ENCODE measurements around the gene ANK3.

The ANK3 gene

DNA sequence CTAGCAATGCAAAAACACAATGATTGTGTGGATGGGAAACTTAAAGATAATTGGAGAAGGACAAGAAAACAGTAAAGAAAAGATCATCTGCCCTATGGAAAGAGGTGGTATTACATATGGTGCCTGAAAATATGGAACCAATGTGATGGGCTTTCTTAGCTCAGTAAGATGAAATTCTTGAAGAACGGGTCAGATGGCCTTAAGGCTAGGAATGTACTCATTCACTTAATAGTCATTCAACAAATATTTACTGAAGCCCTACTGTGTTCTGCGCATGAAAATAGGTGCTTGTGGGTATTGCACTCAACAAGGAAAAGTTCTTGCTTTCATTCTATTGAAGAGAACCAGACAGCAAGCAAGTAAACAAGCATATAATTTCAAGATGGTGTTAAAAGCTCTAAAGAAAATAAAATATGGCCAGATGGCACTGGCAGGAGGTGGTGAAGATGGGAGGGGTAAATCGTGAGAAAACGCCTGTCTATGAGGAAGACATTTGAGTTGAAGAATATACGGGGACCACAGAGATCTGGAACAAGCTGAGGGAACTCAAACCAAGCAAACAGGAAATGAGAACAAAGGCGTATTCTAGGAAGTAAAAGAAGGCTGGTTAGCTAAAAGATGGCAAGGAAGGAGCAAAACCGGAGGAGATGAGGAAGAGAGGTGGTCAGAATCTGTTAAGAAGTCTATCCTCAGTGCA is 179.7 kb downstream of the ANK3 start:
- no peak for DNase-seq

DNA sequence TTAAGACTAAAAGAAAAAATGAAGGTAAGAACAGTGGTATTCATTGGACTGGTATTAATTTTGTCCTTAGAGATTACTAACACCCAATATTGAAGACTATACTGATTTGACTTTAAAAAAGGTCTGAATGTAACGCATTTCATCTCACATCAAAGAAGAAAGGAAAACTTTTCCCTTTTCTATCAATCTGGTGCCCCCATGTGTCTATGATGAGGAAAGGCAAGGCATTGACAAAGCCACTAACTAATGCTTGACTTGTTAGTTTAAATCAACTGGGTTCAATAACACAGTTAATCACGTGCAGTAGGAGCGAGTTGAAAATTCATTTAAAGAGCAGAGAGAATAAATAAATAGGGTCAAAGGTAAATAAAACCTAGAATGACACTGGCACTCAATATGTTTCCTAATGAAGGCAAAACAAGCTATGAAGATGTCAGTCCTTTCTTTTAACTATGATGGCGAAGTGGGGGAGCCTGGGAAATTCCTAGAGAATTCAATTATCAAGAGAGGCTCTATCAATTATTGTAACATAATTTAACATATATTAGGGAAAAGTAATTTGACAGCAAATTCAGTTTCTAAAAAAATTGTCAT is 180.9 kb downstream of the ANK3 start:
- DNase-seq = no peak

DNA sequence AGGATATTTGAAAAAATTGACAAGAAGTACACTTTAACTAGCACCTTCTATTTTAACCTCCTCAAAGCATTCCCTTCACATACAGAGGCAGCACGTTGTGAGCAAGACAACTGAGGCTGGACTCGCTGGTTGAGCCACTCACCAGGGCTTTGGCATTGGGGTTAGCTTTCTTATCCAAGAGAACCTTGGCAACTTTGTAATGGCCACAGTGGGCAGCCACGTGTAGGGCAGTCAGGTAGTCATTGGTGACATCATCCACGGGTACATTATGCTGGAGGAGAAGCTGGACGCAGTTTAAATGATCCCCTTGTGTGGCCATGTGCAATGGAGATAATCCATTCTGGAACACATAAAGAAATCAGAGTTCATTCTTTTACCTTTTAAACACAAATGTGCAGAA is 181.8 kb downstream of the ANK3 start:
- DNase-seq = no peak

DNA sequence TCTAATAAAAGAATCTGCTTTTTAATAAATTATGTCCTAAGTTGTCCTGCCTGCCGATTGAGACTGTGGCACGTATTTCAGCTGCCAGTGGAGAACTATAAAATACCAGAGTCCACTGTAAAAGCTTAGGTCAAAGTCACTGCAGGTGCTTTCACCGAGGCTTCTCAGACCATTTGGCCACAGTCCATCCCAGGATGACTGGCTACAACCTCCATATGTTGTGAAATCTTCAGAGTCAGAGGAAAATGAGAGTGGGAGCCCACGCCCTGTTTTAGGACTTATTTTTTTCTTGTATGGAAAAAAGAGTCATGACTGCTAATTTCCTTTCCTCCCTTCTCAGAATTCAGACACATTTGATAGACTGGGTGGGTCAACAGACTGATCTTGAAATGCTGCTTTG is 182.9 kb downstream of the ANK3 start:
- DNase-seq = no peak

DNA sequence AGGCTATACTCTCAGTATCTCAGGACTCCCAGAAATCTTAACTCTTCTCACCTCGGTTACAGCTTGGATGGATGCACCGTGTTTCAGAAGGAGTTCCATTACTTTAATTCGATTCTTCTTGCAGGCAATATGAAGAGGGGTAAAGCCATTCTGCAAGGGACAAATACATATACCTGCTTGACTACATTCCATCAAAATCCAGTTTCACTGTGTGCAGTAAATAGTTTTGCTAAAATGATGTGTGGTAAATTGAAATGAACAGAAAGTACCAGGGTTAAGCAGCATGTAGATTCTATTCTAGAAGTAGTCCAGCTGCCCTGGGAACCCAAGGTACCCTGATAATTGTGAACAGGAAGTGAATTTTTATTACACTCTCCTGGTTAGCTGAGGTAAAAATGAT is 183.9 kb downstream of the ANK3 start:
- no peak for DNase-seq

DNA sequence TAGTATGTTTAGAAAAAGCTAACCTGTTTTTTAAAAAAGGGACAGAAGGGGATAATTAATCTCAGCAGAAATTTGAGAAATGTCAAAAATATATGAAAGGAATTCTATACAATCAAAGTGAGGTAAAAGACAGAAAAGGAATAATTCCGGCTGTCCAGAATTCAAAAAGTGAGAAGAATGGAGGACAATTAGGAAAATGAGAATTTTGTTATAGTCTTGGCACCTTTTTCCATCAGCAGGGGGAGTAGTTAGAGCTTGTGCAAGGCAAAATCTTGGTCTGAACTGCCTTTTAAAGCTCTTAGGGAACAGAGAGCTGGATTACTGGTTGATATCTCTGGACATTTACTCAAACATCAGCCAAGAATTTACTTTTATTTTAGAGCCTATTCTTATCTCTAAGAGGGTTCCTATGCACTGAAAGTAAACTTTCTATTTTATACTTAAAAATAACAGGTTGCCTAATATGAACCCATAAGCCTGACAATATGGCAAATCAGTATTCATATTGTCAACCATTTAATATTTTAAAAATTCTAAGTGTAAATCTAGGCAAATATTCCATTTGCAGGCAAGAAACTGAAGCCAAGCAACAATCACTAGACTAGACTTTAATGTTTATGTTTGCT is 185.6 kb downstream of the ANK3 start:
- peak; percentile 13 for DNase-seq

DNA sequence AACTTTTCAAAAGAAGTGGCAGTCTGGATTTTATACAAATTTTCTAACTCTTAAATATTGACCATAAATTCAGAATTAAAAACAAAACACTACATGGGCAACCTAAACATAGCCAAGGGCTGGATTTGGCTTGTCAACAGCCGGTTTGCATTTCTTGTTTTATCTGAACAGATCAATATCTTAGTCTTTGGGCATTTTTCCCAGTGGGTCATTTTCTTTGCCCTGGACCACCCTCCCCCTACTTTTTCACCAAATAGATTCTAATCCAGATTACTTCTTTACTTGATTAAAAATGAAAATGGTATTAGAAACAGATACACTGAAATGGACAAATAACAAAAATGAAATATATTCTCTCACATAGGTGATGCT is 189.0 kb downstream of the ANK3 start:
- DNase-seq = no peak

DNA sequence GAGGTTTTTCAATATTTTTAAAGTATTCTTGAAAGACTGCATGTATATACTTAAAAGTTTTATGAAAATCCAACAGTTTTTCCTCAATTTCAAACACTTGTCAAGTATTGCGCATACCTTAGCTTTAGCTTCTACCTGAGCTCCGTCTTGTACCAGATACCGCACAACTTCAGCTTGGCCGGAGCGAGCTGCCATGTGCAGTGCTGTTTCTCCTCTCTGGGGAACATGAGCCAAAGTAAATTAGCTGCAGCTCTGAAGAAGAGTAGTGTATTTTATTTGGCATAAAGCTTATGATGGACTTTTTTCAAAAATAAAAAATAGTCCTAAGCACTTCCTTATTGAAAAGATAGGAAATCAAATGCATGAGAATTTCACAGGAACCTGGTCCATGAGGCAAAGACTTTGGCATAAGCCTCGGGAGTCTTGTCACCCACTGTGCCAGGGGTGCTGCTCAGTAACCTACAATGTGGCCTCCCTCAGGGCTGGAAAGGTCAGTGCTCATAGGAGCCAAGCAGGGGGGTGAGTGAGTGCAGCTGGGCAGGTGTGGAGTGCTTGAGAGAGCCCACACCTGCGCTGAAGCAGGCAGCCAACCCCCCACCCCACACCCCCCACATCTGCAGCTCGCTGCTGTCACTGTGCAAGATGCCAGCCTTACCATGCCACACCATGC is 189.5 kb downstream of the ANK3 start:
- no peak for DNase-seq

DNA sequence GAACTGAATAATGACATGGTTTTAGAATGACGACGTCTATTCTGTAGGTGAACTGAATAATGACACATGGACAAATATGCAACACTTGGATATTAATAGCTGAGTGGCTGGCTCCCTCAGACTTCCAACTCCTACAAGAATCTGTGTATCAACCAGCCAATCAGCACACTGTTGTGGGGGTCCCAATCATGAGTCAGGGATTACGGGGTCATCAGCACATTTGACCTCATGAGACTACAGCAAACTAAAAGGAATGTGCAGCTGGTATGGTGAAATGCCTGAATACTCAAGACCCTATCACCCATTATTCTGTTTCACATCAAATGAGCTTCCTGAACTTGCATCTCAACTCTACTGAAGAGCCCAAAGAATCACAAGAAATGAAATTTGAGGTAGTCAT is 192.5 kb downstream of the ANK3 start:
- DNase-seq = no peak

DNA sequence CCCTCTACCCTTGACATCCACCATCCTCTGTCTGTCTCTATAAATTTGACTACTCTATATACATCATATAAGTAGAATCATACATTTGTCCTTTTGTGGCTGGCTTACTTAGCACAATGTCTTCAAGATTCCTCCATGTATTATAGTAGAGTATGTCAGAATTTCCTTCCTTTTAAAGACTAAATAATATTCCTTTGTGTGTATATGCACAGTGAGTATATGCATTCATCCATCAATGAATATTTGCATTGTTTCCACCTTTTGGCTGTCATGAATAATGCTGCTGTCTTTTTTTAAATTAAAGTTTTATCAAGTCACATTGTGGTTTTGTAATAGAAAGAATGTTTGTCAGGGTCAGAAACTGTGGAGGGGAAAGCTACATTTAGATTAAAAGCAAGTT is 195.3 kb downstream of the ANK3 start:
- no peak for DNase-seq

DNA sequence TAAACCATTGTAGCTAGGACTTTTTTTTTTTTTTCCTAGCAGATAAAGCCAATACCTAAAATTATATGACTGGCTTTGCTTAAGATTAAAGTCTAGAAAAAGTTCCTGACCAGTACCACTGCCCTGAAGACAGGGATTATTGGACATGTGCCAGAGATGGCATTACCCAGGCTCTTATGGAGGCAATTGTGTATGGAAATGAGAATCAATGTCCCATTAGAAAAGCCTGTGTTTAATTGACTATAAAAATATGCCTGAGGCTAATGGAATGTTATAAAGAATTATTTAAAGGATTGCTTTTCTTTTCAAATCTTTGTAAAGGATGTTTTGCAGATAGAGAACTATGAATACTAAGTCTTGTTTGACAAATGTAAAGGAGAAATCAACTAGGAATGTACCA is 196.7 kb downstream of the ANK3 start:
- no peak for DNase-seq

DNA sequence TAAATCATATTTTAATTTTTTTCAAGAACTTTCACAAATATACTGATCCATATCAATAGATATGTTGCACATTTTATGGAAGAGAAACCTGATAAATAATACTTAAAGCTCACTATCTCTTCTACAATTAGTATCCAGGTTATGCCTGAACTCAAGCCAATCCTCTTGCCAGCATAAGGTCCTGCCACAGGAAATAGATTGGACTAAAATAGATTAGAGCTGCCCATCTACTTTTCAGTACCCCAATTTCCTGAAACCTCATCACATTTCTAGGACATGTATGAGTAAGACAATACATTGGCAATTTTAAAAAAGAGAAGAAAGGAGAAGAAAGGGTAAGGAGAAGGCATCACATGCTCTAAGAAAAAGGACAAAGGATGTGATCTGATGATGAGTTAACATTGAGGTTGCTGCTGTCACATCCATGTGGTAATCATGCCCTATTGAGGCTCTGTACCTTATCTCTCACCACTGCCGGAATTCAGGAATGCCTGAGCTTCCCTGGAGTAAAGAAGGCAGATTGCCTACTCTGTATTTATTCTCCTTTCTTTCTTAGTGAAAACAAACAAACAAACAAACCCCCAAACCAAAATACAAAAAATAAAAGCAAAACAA is 199.7 kb downstream of the ANK3 start:
- DNase-seq = no peak

DNA sequence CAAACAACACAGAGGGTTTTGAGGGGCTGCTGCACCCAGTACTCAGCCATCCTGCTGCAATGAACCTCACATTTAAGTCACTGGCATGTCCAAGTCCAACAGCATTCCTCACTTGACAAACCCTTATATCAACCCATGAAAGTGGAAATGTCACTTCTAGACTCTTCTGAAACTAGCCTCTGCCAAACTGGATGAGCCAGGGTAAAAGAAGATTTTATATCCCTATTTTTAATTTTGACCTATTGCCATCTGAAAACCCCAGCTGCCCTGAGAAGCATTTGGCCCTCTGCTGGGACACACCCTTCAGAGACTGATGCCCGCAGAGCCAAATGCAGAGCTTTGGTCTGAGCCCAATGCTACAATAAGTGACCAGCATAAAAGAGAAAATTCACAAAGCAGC is 201.1 kb downstream of the ANK3 start:
- no peak for DNase-seq

DNA sequence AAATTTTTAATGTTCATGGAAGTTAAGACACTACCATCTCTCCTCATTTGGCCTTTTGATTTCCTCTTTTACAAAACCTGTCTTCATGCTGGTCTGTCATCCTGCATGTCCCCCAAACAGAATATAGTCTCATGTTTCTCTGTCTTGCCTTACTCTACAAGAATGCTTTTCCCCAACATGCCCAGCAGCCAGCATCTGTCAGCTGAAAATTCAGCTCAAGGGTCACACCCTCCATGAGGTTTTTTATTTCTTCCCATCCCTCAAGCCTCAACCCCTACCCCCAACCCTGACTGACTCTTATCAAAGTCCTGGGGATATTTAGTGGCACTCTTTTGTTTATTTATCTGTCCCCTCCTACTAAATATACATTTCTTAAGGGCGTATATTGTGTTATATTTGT is 202.0 kb downstream of the ANK3 start:
- no peak for DNase-seq

DNA sequence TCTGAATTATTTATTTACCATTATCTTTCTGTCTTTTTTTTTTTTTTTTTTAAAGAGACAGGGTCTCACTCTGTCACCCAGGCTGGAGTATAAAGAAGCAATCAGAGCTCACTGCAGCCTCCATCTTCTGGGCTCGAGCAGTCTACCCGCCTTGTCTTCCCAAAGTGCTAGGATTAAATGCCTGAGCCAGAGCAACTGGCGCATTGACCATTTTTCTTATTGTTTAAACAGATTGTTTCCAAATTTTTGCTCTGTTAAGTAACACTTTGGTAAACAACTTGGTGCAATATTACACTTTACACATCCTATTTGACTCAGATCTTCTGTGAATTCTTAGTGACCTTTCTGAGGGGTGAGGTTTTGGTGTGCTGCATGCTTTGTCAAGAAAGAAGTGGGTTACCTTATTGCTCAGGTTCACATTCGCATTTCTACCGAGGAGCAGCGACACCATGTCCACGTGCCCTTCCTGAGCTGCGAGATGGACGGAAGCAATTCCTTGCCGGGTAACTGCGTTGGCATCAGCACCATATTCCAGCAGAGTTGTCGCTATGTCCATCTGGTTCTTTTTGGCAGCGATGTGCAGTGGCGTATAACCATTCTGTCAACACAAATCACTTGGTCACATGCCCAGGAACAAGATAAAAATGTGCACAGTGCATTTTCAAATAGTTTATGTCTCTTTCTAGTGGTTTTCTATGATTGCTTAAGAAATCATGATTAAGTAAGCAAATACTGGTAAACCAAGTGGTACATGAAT is 203.2 kb downstream of the ANK3 start:
- DNase-seq = no peak

DNA sequence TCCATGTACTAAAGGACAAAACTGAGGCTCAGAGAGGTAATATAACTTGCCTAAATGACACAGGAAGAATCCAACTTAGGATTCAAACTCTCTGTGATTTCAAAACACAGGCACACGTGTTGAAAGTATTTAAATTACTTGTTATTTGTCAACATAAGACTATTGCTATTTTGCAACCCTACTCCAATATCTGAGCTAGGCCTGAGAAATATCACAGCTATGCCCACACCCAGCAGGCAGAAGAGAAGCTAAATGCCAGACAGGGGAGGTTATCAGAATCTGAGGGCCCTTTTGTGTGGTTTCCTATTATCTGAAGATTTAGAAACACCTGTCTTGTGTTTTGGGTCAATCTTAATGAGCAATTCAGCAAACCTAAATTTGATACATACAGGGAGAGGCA is 204.3 kb downstream of the ANK3 start:
- no peak for DNase-seq

DNA sequence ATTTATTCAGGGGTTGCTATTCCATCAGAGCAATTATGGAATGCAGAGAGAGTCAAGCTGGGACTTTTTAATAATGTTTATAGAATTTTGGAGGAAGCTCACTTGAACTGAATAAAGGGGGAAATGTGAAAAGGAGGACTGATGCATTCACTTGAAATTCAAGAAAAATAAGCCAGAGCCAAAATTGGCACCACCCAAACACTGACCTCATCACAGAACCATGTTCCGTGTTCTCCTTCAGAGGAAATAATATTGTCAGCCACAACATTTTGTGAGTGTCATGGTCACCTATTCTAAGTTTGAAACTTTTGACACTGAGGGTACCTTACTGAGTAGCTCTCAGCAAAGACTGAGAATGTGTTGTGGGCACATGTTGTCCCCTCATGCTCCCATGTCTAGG is 207.0 kb downstream of the ANK3 start:
- no peak for DNase-seq

DNA sequence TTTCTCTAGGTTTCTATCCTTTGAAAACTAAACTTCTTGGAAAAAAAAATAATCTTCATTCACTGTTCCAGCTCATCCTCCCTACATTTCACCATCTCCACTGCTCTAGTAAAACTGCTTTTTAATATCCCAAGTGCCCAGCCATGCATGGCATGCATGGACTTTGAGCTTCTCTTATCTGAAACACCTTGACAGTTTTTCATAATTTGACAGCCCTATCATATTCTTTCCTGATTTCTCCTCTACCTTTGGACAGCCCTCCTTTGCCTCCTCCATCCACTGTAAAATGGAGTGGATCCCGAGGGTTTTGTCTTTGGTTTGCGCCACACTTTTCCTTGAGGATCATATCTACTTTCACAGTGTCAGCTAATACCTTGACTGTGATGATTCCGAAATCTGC is 212.8 kb downstream of the ANK3 start:
- DNase-seq = no peak

DNA sequence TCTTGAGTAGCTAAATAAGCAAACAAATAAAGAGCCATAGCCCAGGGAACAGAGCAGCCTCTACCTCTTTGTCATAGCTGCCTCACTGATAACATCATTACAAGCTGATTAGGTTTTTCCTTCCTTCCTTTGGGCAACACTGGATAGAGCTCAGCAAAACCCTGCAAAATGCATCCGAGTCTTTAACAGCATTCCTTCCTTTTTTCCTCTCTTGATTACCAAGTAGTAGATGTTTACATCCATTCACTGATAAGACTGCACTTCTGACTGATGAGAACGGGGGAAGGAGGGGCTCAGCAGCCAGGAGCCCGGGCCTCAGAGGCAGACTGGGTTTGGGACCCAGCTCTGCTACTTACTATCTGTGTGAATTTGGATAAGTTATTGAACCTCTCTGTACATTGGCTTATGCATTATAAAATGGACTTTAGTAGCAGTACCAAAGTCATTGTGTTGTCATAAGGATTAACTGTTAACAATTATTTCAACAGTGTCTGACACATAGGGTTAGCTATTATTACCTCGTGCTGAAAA is 214.2 kb downstream of the ANK3 start:
- DNase-seq = no peak

DNA sequence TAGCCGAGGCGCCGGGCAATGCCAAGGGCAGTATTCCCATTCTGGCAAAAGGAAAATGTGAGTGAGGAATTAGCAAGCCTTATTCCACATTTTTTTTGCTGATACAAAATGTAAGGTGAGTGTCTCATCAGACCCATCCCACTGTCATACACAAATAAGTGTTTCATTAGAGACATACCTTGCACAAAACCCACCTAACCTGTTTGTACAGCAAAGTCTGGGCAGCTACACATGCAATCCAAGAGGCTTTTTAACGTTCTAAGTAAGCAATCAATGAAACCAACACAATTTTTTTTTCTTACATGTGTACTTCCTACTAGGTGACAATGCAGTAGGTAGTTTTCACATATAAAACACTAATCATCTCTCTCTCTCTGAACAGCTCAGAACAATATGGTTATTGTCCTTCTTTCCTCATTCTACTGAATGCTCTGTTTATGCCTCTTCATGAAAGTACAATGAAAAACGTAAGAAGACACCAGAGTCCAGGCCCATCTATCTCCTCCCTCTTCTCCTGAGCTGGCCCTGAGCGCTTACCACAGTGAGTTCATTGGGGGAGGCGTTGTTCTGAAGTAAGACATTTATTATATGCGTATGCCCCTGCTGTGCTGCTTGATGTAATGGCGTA is 217.2 kb downstream of the ANK3 start:
- no peak for DNase-seq

DNA sequence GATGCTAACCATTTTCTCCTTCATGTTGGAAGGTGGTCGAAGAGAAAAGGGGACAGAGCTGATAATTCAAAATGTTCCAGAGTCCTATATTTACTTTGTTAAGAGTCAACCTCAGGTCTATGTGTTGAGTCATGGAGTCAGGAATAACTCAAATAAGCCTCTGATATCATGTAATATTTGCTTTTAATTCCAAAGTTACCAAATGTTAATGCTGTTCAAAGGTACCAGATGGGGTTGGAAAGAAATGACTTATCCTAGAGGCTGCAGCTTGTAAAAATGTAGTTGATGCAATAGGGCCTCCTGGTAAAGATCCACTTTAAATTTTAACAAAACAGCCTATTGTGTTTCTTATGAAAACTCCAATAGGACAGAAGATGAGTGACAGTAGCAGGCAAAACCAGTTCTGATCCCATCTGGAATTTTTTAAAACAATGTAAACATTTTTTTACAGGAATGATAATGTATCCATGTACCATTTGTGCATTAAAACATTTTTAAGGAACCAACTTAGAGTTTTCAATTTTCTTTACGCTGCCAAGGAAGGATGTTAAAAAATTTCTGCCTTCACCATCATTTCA is 218.2 kb downstream of the ANK3 start:
- no peak for DNase-seq

DNA sequence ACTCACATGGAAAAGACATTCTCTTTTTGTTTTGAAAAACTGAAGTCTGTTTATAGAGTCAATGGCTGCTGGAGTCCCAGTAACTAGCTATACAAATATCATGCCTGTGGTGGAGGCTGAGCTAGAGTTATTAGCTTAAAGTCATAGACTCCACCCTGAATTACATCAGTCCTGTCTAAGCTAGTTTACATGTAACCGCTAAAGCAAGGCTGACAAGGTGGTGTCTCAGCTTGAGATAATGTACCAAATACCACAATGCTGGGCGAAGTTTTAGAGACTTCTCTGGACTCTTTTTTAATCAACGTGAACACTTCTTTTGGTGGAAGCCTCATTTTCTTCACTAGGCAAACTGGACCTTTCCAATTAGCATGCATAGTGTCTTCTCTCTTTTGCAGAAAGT is 219.4 kb downstream of the ANK3 start:
- DNase-seq = no peak
